Left renal pelvis (tissue), 4 donors: ENCODE measurements around the gene HELZ2. TPM values are rescaled to one million over a fixed set of nuclear protein-coding genes. Genes with fewer than 3 reads are reported as not detected.

ENCODE experiments used
- DNase-seq, 4 donors: peaks; one replicate each; pipeline ENCODE4 v3.0.0-alpha.2; 2013; ENCODE audit warnings: low read depth in 4 of 4, low spot score in 3 of 4
- polyA plus RNA-seq, 4 donors: library from polyadenylated mRNA; unstranded; fragments of 120-200 nt; gene quantifications; one replicate each; pipeline ENCODE4 v1.2.1, GENCODE V29; 2013; ENCODE audit not compliant: insufficient read length in 4 of 4

Gene HELZ2
- polyA plus RNA-seq, 4 donors: 8.1 to 15.4 (median 10.2) TPM

DNA sequence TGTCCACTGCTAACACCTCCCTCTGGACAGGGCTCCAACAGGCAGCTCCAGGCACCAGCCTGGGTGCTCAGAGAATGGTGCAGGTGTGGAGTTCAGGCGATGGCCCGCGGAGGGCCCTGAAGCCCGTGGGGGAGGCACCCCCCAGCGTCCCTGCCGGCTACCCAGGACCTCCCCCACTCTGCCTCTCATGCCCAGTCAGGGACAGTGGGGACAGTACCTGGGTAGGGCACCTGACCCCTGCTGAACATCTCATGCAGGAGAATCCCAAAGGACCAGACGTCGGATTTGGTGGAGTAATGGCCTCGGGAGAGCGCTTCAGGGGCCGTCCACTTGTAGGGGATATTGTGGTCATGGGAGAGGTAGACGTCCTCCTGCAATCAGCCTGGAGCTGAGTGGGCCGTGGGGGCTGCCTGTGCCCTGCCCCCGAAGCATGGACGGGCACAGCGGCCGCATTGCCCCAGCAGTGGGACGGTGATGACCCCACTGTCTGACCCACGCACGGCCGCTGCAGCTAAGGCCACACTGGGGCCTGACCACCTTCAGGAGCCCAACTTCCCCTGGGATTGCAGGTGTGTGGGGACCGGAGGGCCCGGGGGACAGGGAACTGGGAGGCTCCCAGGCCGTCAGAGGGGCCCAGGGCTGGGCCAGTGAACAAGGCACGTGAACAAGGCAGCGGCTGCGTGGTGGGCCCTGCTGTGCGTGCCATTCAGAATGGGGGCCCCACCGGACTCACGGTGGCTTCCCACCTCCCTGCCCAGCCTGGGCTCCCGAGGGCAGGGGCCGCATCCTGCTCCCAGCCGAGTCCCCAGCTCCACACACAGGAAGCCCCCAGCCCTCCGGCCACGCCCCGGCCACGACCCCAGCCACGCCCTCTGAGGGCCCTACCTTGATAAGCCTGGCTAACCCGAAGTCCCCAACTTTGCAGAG, 43.9 kb downstream of the HELZ2 start:
- DNase-seq: no peak

- DNase-seq: no peak
Measured at GRCh38 chr20:63529180-63529860, 44.7 kb downstream of the HELZ2 start.

- no peak for DNase-seq
Measured at GRCh38 chr20:63527184-63527583, 46.9 kb downstream of the HELZ2 start.

DNA sequence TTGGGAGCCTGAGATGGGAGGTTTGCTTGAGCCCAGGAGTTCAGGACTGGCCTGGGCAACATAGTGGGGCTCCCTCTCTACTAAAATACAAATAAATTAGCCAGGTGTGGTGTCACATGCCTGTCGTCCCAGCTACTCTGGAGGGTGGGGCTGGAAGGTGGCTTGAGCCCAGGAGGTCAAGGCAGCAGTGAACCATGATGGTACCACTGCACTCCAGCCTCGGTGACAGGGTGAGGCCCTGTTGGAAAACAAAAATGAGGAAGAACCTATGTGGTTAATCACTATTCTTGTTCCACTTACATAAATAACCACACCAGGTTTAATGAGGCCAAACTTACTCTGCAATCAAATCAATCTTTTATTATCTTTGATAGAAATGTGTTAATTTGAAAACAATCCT, 48.1 kb downstream of the HELZ2 start:
- DNase-seq: no peak

- no peak for DNase-seq
Measured at GRCh38 chr20:63525185-63525584, 48.9 kb downstream of the HELZ2 start.

Other genes starting within 250 kb of the HELZ2 start
- 10 to 100 TPM in 2 of 4 donors, 1 to 10 TPM in 2; 1.6 to 24.5 (median 7.5) TPM for gene CHRNA4, start 212.9 kb downstream of the HELZ2 start, polyA plus RNA-seq
- gene KCNQ2, start 101.6 kb downstream of the HELZ2 start, polyA plus RNA-seq: 1 to 10 TPM; 1.9 to 9.0 (median 6.4) TPM
- gene EEF1A2, start 75.2 kb downstream of the HELZ2 start, polyA plus RNA-seq: 1 to 10 TPM in 3 of 4 donors, under 1 TPM in 1; 0.97 to 2.5 (median 2.0) TPM
- 100 to 1,000 TPM; 131 to 374 (median 203) TPM for gene PPDPF, start 53.5 kb downstream of the HELZ2 start, polyA plus RNA-seq
- 1 to 10 TPM in 2 of 4 donors, under 1 TPM in 2; 0.33 to 1.7 (median 0.91) TPM for gene PTK6, start 36.9 kb downstream of the HELZ2 start, polyA plus RNA-seq
- gene SRMS, start 26.5 kb downstream of the HELZ2 start, polyA plus RNA-seq: under 1 TPM in 3 of 4 donors, not detected in 1; 0.14 to 0.26 (median 0.17) TPM
- gene FNDC11, start 20.1 kb downstream of the HELZ2 start, polyA plus RNA-seq: 1 to 10 TPM in 3 of 4 donors, under 1 TPM in 1; 0.31 to 1.8 (median 1.2) TPM
- gene GMEB2, start 52.9 kb upstream of the HELZ2 start, polyA plus RNA-seq: 10 to 100 TPM in 1 of 4 donors, 1 to 10 TPM in 3; 8.9 to 13.8 (median 9.3) TPM
- 10 to 100 TPM; 25.5 to 61.2 (median 31.3) TPM for gene STMN3, start 79.2 kb upstream of the HELZ2 start, polyA plus RNA-seq
- 10 to 100 TPM; 16.3 to 21.0 (median 18.3) TPM for gene RTEL1, start 84.1 kb upstream of the HELZ2 start, polyA plus RNA-seq
- gene TNFRSF6B, start 122.4 kb upstream of the HELZ2 start, polyA plus RNA-seq: 1 to 10 TPM in 3 of 4 donors, under 1 TPM in 1; 0.67 to 2.6 (median 1.6) TPM
- gene ARFRP1, start 133.7 kb upstream of the HELZ2 start, polyA plus RNA-seq: 10 to 100 TPM; 28.0 to 38.1 (median 33.5) TPM
- 10 to 100 TPM; 15.1 to 26.0 (median 17.0) TPM for gene ZGPAT, start 133.8 kb upstream of the HELZ2 start, polyA plus RNA-seq
- 10 to 100 TPM in 1 of 4 donors, 1 to 10 TPM in 3; 4.0 to 14.9 (median 5.0) TPM for gene LIME1, start 162.4 kb upstream of the HELZ2 start, polyA plus RNA-seq
- 100 to 1,000 TPM in 1 of 4 donors, 10 to 100 TPM in 3; 65.3 to 134 (median 70.1) TPM for gene SLC2A4RG, start 165.5 kb upstream of the HELZ2 start, polyA plus RNA-seq